T-helper 22 cell (primary cell): ENCODE data around the gene HLA-E.
A peak's percentile ranks its signal among the peaks of the same experiment; 100 is the strongest.
"Not testable (repeated sequence)": the region's sequence is repeated elsewhere in the genome, so short reads cannot be mapped to it uniquely, and the experiment has no call there.

Experiments used
- DNase-seq: peaks from one replicate; pipeline ENCODE4 v3.0.0-alpha.2; 2020; ENCODE audit warnings: low read depth

Gene HLA-E

DNA sequence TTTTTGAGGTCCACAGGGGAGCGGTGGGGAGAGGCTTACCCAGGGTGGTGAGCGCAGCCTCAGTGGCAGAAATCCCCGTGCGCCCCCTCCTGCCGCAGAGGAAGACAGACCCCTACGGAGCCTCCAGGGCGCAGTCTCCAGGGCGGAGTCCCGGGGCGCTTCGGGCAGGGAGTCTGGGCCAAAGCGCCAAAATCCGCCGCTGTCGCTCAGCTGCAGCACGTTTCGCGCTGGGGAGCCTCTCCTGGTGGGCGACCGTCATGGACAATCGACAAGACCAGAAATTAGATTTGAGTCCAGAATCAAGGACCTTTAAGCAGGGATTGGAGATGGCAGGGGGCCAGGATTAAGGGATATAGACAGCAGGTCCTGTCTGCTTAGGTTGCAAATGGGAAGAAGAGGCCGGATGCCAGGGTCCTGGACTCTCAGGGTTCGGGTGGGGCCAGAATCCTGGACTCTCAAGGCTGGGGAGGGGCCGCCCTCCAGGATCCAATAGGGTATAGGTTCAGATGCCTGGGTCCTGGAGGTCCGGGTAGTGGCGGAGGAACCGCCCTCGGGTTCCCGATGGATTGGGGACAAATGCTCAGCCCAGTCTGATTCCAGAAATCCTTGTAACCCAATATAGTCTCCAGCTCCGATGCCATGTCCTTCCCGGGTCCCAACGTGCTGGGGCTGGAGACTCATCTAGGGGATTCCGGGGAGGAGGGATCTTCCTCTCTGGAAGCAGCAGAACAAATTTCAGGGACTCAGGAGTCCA, 7.9 kb upstream of the HLA-E start:
- DNase-seq, result no peak

GRCh38 chr6:30481965-30482644, 7.2 kb upstream of the HLA-E start:
- DNase-seq, result peak; percentile 61

DNA sequence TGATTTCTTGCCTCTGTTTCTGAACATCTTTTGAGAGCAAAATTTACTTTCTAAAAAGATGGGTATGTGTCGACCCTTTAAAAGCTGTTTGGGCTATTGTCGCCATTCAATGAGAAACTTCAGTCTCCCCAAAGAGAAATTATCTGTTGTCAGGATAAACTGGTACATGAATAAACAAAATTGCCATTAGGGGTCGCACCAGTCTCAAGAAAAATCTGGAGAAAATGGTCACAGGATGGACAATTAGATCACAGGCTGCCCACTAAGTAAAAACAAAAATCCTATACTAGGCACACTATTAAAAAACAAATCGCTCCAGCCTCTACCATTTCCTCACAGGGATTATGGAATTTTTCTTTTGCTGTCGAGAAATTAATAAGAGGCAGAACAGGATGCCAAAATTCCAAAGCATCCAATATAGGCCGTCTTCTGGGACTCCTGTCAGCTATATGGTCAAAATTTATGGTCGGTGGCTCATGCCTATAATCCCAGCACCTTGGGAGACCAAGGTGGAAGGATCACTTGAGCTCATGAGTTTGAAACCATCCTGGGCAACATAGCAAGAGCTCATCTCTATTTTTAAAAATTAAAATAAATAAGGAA, 5.5 kb upstream of the HLA-E start:
- DNase-seq, result no peak

- DNase-seq, result no peak
Observed at GRCh38 chr6:30485236-30485635, 4.1 kb upstream of the HLA-E start.

- DNase-seq, result no peak
Observed at GRCh38 chr6:30487926-30488325, 1.4 kb upstream of the HLA-E start.

GRCh38 chr6:30488697-30489080, 620 bp upstream of the HLA-E start:
- not testable (repeated sequence) for DNase-seq

- DNase-seq, result peak; percentile 66
Observed at GRCh38 chr6:30490026-30490876, 942 bp downstream of the HLA-E start.

DNA sequence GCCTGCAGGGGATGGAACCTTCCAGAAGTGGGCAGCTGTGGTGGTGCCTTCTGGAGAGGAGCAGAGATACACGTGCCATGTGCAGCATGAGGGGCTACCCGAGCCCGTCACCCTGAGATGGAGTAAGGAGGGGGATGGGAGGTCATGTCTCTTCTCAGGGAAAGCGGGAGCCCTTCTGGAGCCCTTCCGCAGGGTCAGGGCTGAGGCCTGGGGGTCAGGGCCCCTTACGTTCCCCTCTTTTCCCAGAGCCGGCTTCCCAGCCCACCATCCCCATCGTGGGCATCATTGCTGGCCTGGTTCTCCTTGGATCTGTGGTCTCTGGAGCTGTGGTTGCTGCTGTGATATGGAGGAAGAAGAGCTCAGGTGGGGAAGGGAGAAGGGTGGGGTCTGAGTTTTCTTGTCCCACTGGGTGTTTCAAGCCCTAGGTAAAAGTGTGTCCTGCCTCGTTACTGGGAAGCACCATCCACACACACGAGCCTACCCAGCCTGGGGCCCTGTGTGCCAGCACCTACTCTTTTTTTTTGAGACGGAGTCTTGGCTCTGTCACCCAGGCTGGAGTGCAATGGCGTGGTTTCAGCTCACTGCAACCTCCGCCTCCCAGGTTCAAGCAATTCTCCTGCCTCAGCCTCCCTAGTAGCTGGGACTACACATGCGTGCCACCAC, 2.1 kb downstream of the HLA-E start:
- not testable (repeated sequence) for DNase-seq

- no peak for DNase-seq
Observed at GRCh38 chr6:30491991-30492952, 3.0 kb downstream of the HLA-E start.

DNA sequence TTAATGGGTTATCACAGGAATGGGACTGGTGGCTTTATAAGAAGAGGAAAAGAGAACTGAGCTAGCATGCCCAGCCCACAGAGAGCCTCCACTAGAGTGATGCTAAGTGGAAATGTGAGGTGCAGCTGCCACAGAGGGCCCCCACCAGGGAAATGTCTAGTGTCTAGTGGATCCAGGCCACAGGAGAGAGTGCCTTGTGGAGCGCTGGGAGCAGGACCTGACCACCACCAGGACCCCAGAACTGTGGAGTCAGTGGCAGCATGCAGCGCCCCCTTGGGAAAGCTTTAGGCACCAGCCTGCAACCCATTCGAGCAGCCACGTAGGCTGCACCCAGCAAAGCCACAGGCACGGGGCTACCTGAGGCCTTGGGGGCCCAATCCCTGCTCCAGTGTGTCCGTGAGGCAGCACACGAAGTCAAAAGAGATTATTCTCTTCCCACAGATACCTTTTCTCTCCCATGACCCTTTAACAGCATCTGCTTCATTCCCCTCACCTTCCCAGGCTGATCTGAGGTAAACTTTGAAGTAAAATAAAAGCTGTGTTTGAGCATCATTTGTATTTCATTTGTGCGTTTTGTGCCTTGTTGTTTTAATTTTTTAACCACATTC, 4.4 kb downstream of the HLA-E start:
- no peak for DNase-seq

DNA sequence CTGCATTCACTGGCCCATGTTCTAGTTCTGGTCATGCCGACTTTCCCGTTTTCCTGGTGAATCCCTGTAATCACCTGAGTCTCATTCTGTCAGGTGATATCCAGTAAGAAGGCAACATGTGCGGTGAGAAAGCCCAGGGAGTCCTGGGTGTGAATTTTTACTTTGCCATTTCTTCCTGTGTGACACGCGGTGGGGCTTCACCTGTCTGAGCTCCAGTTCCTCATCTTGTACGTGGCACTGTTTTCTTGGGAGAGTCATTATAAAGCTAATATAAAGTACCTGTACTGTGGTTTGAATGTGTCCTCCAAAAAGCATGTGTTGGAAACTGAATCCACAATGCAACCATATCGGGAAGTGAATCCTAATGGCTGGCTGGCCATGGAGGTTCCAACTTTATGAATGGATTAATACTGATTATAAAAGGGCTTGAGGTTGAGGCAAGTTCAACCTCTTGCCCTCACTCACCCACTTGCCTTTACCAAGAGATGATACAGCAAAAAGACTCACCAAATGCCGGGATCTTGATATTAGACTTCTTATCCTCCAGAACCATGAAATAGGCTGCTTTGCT, 5.1 kb downstream of the HLA-E start:
- no peak for DNase-seq

GRCh38 chr6:30495060-30495459, 5.8 kb downstream of the HLA-E start:
- DNase-seq, result not testable (repeated sequence)

GRCh38 chr6:30495993-30496392, 6.7 kb downstream of the HLA-E start:
- no peak for DNase-seq

DNA sequence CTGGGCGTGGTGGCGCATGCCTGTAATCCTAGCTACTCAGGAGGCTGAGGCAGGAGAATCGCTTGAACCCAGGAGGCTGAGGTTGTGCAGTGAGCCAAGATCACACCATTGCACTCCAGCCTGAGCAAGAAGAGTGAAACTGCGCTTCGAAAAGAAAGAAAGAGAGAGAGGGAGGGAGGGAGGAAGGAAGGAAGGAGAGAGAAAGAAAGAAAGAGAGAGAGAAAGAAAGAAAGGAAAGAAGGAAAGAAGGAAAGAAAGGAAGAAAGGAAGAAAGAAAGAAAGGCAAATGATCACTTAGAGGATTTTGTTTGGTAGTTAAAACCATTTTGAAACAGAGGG, 7.9 kb downstream of the HLA-E start:
- not testable (repeated sequence) for DNase-seq

GRCh38 chr6:30497714-30498113, 8.4 kb downstream of the HLA-E start:
- DNase-seq, result no peak

DNA sequence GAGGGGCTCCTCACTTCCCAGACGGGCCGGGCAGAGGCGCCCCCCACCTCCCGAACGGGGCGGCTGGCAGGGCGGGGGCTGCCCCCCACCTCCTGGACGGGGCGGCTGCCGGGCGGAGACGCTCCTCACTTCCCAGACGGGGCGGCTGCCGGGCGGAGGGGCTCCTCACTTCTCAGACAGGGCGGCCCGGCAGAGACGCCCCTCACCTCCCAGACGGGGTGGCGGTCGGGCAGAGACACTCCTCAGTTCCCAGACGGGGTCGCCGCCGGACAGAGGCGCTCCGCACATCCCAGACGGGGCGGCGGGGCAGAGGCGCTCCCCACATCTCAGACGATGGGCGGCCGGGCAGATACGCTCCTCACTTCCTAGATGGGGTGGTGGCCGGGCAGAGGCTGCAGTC, 9.4 kb downstream of the HLA-E start:
- not testable (repeated sequence) for DNase-seq

GRCh38 chr6:30500421-30501355, 11.4 kb downstream of the HLA-E start:
- no peak for DNase-seq
